Activated CD4-positive, alpha-beta T cell treated with anti-CD3 and anti-CD28 coated beads, Interleukin-2, Interleukin-4, amounts not matched to agents 100 ng/mL and 50 ng/mL, durations not matched to agents 16 hours and 8 hours (primary cell): Measurements from ENCODE around the gene PDE9A.
"Not testable (repeated sequence)": the region's sequence is repeated elsewhere in the genome, so short reads cannot be mapped to it uniquely, and the experiment has no call there.

Source experiments
- DNase-seq: peaks from one replicate; pipeline ENCODE4 v3.0.0-alpha.2; 2020; ENCODE audit warnings: low spot score

The PDE9A gene

DNA sequence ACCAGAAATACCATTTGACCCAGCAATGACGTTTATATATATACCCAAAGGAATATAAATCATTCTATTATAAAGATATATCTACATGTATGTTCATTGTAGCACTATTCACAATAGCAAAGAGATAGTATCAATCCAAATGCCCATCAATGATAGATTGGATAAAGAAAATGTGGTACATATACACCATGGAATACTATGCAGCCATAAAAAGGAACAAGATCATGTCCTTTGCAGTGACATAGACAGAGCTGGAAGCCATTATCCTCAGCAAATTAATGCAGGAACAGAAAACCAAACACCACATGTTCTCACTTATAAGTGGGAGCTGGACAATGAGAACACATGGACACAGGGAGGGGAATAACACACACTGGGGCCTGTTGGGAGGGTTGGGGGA is 55.5 kb downstream of the PDE9A start:
- not testable (repeated sequence) for DNase-seq

DNA sequence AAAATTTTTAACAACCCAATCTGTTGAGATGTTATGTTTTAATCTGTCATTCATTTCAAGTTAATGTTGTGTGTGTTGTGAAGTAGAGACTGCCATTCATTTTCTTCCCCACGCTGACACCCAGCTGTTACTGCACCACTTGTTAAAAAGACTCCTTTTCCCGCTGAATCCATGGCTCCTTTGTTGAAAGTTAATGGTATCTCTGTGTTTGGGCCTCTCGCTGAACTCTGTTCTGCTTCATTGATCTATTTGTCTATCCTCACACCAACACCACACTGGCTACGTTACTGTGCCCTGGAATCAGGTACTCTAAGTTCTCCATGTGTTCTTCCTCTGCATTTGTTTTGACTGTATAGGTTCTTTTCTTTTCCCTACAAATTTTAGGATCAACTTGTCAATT is 58.2 kb downstream of the PDE9A start:
- no peak for DNase-seq

DNA sequence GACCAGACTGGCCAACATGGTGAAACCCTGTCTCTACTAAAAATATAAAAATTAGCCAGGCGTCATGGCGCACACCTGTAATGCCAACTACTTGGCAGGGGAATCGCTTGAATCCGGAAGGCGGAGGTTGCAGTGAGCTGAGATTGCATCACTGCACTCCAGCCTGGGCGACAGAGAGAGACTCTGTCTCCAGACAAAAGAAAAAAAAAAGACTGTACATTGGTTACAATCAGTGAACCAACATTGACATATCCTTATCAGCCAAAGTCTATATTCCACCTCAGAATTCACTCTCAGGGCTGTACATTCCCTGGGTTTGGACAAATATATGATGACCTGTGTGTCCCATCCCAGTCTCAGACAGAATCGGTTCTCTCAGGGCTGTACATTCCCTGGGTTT is 62.0 kb downstream of the PDE9A start:
- not testable (repeated sequence) for DNase-seq

DNA sequence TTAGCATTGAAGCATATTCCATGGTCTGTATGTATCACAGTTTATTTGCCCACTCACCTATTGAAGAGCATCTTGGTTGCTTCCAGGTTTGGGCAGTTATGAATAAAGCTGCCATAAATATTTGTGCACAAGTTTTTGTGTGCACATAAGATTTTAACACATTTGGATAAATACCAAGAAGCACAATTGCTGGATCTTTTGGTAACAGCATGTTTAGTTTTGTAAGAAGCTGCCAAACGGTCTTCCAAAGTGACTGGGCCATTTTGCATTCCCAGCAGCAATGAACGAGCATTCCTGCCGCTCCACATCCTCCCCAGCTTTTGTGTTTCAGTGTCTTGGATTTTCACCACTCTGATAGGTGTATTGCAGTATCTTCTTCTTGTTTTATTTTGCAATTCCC is 62.7 kb downstream of the PDE9A start:
- no peak for DNase-seq

DNA sequence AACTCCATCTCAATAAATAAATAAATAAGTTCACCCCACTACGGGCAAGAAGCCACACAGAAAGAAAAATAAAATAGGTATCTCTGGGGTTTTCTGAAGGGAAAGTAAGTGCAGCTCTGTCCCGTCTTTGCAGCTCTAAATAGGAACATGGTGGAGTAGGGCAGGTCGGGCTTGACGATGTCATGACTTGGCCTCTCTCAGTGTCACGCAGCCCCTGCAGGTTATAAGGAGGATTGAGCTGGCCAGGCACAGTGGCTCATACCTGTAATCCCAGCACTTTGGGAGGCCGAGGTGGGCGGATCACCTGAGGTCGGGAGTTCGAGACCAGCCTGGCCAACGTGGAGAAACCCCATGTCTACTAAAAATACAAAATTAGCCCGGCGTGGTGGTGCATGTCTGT is 67.1 kb downstream of the PDE9A start:
- not testable (repeated sequence) for DNase-seq

DNA sequence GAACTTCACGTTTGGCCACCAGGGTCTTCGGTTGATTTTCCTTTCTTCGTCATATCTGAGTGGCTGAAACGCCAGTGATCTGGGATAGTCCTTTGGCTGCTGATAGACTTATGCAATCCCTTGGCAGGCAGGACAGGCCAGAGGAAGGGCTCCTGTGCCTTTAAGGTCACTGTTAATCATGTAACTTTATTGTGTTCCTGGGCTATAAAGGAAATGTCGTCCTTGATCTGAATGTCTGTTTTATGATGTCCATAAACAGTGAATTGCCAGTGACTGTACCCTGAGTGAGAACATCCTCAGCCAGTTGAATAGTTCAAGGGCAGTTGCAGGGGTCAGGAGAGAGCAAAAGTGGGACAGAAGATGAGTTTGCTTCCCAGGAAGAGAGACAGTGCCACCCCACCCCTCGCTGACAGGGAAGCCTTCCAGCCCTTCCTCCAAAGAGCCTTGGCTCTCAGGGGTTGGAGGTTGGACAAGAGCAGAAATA is 68.0 kb downstream of the PDE9A start:
- DNase-seq, result no peak

DNA sequence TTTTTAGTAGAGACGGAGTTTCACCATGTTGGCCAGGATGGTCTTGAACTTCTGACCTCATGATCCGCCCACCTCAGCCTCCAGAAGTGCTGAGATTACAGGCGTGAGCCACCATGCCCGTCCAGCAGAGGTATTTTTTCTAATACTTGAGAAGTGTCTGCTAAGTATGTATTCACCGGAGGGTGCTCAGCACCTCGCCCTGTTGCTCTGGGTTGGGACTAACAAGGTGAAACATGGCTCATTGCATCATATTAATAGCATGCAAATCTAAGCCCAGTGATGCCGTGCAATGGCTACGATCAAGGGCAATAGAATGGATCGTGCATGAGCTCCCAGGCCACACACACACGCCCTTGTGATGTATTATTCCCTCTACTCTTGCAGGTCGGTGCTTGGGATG is 68.7 kb downstream of the PDE9A start:
- no peak for DNase-seq

DNA sequence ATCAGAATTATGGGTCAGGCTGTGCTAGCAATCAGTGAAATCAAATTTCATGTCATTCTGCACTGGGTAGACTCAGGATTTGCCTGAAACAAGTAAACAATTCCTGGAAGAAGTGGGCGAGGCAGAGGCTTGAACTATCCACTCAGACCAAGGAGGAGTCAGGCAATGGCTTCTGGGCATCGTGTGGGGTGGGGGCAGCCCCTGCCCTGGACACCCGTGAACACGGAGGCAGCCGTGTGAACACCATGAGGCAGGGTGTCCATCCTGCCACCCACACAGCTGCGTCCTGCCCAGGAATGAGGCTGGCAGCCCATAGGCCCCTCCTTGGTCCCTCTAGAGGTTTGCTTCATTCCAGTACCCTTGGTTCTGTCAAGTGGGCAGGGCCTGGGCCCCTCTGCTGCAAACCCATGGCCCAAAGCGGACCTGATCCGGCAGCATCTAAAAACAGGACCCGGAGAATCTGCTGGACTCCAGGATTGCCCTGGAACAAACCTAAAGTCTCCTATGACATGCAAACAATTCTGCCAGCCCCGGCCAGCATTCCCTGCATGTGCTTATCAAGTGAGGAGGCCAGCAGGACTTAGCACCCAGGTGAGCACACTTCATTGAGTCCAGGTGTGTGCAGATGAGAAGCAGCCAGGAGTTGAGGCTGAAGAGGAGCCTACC is 69.5 kb downstream of the PDE9A start:
- DNase-seq, result no peak

DNA sequence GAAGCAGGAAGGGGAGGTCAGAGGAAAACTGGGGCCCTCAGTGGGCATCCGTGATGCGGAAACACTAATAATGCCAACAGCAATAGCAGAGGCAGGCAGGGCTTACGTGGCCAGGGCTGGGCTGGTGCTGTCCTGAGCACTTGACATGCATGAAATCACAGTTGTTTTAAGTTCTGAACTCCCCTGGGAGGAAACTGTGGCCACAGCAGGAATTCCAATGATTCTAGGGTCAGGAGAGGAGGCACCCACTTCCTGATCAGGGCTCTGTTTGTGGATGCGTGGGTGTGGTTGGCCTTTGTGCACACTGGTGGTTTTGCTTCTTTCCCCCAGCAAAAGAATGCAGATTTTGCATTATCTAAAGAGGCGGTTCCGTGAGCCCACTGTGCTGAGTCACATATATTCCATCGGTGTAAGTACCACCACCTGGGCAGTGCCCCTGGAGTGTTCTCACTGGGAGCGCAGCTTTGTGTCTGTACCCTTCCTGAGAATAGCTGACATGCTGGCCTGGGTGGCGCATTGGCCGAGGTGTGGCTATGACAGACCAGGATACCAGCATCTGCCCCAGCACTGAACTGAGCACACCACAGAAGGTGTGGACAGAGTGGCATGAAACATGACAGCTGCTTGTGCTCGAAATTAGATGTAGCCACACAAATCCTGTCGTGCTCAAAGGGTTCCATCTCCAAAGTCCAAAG is 71.0 kb downstream of the PDE9A start:
- DNase-seq, result no peak

DNA sequence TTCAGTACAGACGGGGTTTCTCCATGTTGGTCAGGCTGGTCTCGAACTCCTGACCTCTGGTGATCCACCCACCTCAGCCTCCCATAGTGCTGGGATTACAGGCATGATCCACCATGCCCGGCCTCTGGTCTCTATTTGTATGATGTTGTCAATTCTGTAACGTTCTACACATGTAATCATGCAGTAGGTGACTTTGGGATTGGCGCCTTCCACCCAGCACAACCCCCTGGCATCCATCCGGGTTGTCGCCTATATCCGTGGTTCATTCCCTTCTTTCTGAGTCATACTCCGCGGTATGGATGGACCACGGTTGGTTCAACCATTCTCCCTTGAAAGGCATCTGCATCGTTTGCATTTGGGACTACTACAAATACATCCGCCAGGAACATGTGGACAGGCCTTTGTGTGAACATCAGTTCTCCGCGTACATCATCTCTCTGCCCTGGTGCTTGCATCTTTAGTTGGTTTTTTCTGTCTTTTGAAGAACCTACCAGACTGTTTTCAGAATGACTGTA is 72.1 kb downstream of the PDE9A start:
- no peak for DNase-seq

DNA sequence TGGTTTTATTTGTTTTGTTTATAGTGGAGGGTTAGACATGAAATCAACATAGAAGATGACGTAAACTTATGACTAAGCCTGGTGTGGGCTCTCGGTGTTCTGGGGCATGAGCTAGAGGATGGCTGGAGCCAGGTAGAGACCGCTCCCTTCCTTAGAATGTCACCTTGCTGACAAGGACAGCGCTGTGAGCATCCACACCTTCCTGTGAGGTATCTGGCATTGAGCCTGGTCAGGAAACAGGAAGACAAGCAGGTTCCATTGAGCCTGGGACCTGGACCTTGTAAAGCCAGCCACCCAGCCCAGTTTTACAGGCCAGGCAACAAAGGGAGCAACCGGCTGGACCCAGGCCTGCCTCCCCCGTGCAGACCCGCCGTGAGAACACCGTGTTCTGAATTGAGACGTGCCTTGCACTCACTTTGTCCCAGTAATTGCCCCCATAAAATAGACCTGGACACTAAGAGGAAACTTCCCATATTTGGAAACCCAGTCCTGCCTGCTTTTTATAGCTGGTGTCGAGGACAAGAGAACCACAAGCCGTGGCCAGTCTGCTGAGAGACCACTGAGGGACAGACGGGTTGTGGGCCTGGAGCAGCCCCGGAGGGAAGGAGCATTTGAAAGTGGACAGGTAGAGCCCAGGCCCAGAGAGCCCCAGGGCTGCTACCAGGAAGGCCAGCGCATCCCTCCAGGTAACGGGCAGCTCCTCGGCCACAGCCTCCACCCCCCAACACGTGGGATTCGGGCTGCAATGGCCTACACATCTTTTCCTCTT is 78.0 kb downstream of the PDE9A start:
- DNase-seq, result no peak

DNA sequence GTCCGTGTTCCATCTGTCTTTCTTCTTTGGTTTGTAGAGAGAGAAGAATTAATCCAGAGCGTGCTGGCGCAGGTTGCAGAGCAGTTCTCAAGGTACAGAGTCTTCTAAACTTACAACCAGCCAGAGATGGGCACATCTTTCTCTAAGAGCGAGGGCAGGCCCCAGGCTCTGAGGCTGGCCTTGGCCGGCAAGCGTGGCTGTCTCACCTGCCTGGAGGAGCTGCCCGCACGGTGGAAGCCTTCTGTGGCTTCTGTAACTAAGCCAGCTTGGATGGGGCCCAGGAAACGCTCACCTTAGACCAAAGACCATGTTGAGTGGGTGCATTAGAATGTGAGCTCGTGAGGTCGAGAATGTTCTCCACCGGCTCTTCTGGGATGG is 78.6 kb downstream of the PDE9A start:
- no peak for DNase-seq

DNA sequence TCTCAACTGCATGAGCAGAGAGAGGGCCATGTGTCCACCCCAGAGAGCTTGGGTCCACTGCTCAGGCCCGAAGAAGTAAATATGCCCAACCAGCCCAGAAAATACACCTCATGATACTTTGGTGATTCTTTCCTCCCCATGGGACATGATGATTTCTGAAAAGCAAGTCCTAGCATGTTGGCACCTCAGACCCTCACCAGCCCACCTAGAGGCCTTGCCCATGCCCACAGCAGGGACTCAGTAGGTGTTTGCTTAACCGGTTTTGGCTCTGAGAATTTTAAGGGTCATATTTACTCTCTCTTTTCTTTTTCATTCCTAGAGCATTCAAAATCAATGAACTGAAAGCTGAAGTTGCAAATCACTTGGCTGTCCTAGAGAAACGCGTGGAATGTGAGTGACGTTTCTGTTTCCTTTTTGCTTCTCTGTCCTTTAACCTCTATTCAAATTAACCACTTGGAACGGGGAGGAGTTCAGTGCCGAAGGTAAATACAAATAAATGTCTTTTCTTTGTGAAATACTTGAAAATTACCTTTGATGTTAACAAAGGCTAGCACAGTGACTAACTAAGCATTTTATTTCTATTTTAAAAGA is 79.7 kb downstream of the PDE9A start:
- no peak for DNase-seq

DNA sequence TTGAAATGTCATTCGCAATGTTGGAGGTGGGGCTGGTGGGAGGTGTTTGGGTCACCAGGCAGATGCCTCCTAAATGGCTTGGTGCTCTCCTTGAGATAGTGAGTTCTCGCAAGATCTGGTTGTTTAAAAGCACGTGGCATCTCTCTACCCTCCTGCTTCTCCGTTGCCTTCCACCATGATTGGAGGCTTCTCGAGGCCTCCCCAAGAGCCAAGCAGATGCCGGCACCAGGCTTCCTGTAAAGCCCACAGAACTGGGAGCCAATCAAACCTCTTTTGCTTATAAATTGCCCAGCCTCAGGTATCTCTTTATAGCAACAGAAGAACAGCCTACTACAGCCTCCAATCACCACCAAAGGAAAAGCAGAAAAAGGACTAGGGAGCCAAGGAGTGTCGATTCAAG is 80.5 kb downstream of the PDE9A start:
- DNase-seq, result no peak

DNA sequence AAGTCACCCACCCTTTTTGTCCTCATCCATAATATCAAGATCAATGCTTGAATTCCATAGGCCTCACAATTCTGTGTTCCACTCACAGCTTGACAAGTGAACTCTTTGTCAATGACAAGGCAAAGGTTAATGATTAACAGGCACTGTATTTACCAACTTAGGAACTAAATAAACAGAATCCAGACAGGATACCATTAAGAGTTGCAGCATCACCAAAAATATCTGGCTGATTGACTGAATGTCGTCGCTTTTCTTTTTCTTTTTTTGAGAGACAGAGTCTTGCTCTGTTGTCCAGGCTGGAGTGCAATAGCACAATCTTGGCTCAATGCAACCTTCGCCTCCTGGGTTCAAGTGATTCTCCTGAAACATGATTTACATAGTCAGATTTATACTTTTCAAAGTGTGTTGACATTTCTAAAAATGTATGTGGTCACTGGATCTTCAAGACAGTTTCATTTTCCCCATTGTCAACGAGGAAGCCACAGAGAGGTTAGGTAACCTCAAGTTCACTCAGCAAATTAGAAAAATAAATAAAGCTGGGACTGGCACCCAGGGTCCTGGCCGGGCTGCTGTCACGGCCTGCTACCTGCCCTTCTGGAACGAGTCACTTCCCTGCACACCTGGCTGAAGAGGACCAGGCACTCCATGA is 81.0 kb downstream of the PDE9A start:
- peak; percentile 17 for DNase-seq

DNA sequence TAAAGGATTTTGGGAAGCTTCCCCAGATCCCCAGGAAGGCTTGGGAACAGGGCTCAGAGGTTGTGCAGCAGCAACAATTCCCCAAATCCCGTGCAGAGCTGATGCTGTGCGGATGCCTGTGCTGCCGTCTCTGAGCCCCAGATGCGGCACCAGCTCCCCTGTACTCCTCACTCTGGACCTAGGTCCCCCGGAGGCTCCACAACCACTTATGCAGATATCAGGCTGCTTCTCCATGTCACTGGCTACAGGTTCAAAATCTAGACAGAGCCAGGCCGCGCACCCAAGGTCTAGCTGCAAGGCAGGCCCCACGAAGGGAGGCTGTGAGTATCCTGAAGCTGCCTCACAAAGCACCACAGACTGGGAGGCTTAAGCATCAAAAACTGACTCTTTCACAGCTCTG is 81.6 kb downstream of the PDE9A start:
- no peak for DNase-seq

DNA sequence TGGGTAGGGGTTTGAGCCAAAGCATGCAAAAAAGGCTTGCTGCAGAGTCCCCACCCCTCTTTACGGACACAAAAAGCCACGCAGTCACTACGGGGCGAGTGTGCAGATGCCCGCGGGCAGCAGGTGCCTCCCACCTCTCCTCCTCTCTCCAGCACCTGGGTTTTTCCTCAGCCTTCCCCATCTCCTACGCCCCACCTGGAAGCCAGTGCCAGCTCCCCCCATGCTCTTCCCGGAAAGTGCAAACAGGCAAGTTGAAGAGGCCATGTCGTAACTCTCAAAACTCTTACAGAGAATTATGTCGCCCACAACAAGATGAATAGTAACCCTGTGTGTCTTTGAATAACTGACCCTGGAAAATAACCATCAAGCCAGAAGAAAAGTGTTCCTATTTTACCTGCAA is 82.5 kb downstream of the PDE9A start:
- no peak for DNase-seq

DNA sequence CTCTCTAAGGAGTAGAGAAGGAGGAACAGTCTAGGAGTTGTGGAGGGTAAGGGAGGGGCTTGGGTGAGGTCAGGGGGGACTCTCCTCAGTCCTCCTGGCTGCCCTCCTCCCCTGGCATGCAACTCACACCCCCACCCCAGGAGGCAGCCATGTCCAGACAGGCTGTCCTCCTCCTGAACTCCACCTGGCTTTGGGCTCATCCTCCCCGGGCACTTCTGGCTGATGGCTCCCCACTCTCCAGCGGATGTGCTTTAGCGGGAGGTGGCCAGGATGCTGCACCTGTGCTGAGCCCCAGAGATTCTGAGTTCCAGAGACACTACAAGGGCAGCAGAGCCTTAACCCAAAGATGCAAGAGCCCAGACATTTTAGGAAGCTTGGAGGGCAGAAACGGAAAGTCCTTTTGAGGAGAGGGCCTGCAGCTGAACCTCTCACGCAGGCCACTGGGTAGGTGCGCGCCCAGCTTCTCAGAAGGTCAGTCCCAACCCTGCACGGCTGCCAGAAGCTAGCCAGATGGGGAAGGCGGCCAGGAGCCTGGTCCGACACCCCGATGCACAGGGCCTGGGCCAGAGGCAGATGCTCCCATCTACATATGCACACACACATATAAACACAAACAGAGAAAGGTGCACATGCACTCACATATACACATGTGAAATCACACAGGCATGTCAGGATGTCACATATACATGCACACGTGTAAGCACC is 83.4 kb downstream of the PDE9A start:
- DNase-seq, result no peak

DNA sequence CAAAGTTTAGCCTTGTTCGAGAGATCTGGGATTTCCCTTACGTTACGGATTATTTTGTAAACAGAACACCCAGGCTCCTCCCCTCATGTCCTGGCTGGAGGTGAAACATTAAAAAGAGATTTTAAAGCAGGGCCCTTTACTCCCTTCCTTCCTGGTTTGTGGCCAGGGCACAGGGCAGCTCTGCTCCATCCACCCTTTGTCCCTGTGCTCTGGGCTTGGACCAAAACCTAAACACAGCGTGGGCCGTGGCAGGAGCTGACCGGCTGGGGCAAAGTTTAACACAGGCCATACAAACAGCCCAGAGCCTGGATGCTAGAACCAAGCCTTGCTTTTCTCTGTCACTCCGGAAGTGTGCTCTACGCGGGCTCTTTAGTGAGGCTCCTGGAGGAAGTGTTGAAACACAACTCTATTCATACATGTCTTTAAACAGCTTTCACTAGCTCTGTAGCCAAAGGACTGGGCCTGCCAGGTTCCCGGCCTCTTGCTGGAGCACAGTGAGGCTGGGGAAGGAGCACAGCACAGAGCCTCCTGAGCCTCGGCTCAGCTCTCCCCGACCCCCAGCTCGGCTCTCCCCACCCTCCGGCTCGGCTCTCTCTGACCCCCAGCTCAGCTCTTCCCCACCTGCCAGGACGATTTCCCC is 84.7 kb downstream of the PDE9A start:
- DNase-seq, result peak; percentile 50

DNA sequence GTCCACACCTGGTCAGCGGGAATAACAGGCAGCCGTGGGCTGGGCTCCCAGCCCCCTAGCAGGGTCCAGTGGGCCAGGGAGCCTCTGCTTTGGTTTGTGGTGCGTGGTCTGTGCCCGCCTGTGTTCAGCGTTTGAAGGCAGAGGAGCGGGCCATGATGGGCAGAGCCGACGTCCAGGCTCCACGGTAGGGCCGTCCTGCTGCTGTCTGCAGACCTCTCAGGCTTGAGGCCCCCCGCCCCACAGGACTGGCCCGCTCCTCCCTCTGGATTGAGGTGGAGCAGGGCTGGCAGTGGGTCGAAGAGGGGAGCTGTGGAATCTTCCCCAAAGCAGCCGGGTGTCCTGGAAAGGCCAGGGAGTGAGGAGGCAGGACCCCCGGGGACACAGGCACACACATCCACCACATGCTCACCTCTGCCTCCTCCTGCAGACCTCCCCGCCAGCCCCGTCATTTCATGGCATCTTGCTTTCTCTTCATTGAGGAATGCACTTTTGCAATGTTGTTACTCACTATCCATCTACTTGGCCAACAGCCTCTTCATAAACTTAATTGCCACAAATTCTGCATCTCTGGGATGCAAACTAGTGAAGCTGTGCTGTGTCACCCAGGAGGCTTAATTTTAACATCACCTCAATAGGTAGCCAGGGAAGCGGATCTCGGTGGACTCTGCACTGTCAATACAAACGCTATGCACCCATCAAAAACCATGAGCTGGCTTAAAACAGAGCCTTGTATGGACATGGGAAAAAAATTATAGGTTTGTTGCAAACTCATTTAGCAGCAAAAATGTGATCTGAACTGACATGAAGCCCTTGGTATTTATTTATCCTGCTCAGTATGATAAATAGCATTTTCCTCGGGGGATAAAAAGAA is 85.9 kb downstream of the PDE9A start:
- DNase-seq, result no peak
